ENCODE results near the gene BANK1.

BANK1 gene

GRCh38 chr4:101961144-101961543 lies 170.6 kb downstream of the BANK1 start (continued):
- TF ChIP-seq TCF7L2 (IDR thresholded peaks at IDR 0.05; ENCODE audit: borderline replicate concordance, low read depth, low read length) (no peak), ZEB2 (tag by site-specific recombination; IDR thresholded peaks at IDR 0.05) (0 out of 2 replicates have a peak, but pooled peaks have one; percentile 29), ZNF747 (tag by site-specific recombination; IDR thresholded peaks at IDR 0.05) (no peak), IKZF3 (tag by site-specific recombination; IDR thresholded peaks at IDR 0.05) (no peak), ZBTB21 (tag by site-specific recombination; IDR thresholded peaks at IDR 0.05) (peak; percentile 56; the same call in 1 of the 2 replicates), ZNF548 (tag by site-specific recombination; IDR thresholded peaks at IDR 0.05) (no peak), SP7 (tag by site-specific recombination; IDR thresholded peaks at IDR 0.05) (no peak), ZNF561 (tag by site-specific recombination; IDR thresholded peaks at IDR 0.05; ENCODE audit: borderline replicate concordance) (no peak), ZNF623 (tag by site-specific recombination; IDR thresholded peaks at IDR 0.05) (no peak), ZNF18 (tag by site-specific recombination; IDR thresholded peaks at IDR 0.05) (no peak), FEZF1 (tag by site-specific recombination; IDR thresholded peaks at IDR 0.05) (no peak)
- TF ChIP-seq, protein P1, sequence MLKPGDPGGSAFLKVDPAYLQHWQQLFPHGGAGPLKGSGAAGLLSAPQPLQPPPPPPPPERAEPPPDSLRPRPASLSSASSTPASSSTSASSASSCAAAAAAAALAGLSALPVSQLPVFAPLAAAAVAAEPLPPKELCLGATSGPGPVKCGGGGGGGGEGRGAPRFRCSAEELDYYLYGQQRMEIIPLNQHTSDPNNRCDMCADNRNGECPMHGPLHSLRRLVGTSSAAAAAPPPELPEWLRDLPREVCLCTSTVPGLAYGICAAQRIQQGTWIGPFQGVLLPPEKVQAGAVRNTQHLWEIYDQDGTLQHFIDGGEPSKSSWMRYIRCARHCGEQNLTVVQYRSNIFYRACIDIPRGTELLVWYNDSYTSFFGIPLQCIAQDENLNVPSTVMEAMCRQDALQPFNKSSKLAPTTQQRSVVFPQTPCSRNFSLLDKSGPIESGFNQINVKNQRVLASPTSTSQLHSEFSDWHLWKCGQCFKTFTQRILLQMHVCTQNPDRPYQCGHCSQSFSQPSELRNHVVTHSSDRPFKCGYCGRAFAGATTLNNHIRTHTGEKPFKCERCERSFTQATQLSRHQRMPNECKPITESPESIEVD (tag by site-specific recombination; IDR thresholded peaks at IDR 0.05) = no peak
- TF ChIP-seq, protein P2, sequence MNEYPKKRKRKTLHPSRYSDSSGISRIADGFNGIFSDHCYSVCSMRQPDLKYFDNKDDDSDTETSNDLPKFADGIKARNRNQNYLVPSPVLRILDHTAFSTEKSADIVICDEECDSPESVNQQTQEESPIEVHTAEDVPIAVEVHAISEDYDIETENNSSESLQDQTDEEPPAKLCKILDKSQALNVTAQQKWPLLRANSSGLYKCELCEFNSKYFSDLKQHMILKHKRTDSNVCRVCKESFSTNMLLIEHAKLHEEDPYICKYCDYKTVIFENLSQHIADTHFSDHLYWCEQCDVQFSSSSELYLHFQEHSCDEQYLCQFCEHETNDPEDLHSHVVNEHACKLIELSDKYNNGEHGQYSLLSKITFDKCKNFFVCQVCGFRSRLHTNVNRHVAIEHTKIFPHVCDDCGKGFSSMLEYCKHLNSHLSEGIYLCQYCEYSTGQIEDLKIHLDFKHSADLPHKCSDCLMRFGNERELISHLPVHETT (tag by site-specific recombination; IDR thresholded peaks at IDR 0.05) = no peak
- TF ChIP-seq, protein P3, sequence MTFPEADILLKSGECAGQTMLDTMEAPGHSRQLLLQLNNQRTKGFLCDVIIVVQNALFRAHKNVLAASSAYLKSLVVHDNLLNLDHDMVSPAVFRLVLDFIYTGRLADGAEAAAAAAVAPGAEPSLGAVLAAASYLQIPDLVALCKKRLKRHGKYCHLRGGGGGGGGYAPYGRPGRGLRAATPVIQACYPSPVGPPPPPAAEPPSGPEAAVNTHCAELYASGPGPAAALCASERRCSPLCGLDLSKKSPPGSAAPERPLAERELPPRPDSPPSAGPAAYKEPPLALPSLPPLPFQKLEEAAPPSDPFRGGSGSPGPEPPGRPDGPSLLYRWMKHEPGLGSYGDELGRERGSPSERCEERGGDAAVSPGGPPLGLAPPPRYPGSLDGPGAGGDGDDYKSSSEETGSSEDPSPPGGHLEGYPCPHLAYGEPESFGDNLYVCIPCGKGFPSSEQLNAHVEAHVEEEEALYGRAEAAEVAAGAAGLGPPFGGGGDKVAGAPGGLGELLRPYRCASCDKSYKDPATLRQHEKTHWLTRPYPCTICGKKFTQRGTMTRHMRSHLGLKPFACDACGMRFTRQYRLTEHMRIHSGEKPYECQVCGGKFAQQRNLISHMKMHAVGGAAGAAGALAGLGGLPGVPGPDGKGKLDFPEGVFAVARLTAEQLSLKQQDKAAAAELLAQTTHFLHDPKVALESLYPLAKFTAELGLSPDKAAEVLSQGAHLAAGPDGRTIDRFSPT (tag by site-specific recombination; IDR thresholded peaks at IDR 0.05) = no peak

GRCh38 chr4:101967697-101968346 lies 177.3 kb downstream of the BANK1 start:
- Histone ChIP-seq H3K9me3 (ENCODE audit: control insufficient read depth, insufficient read depth, low read depth, low read length) (no peaks in the 10 kb centered on the region), H3K4me3 (ENCODE audit: low read depth, low read length) (no peak overlapping the region), H3K4me1 (ENCODE audit: control insufficient read depth, insufficient read depth, low read length) (no peaks in the 10 kb centered on the region), H3K27ac (ENCODE audit: extremely low read depth, low read depth, low read length) (no peak overlapping the region), H3K36me3 (ENCODE audit: control insufficient read depth in 2 of 2, insufficient read depth in 1 of 2, low read length in 2 of 2) (no peaks in the 10 kb centered on the region)
- ChIA-PET CTCF (interaction anchor here (0.7 kb wide), 1 partner anchor 420 kb away, joined by 3 read pairs; no protein-coding TSS in a partner anchor), POLR2A (no interaction called here)
- TF ChIP-seq ZNF701 (tag by site-specific recombination; IDR thresholded peaks at IDR 0.05) (no peak), ZBTB6 (tag by site-specific recombination; IDR thresholded peaks at IDR 0.05) (no peak), ZNF239 (tag by site-specific recombination; IDR thresholded peaks at IDR 0.05) (no peak), KLF7 (tag by site-specific recombination; IDR thresholded peaks at IDR 0.05; ENCODE audit: borderline replicate concordance) (no peak), ZNF114 (tag by site-specific recombination; IDR thresholded peaks at IDR 0.05) (no peak), ZNF335 (tag by site-specific recombination; conservative IDR thresholded peaks at IDR 0.05) (no peak)
- TF ChIP-seq, protein P4, sequence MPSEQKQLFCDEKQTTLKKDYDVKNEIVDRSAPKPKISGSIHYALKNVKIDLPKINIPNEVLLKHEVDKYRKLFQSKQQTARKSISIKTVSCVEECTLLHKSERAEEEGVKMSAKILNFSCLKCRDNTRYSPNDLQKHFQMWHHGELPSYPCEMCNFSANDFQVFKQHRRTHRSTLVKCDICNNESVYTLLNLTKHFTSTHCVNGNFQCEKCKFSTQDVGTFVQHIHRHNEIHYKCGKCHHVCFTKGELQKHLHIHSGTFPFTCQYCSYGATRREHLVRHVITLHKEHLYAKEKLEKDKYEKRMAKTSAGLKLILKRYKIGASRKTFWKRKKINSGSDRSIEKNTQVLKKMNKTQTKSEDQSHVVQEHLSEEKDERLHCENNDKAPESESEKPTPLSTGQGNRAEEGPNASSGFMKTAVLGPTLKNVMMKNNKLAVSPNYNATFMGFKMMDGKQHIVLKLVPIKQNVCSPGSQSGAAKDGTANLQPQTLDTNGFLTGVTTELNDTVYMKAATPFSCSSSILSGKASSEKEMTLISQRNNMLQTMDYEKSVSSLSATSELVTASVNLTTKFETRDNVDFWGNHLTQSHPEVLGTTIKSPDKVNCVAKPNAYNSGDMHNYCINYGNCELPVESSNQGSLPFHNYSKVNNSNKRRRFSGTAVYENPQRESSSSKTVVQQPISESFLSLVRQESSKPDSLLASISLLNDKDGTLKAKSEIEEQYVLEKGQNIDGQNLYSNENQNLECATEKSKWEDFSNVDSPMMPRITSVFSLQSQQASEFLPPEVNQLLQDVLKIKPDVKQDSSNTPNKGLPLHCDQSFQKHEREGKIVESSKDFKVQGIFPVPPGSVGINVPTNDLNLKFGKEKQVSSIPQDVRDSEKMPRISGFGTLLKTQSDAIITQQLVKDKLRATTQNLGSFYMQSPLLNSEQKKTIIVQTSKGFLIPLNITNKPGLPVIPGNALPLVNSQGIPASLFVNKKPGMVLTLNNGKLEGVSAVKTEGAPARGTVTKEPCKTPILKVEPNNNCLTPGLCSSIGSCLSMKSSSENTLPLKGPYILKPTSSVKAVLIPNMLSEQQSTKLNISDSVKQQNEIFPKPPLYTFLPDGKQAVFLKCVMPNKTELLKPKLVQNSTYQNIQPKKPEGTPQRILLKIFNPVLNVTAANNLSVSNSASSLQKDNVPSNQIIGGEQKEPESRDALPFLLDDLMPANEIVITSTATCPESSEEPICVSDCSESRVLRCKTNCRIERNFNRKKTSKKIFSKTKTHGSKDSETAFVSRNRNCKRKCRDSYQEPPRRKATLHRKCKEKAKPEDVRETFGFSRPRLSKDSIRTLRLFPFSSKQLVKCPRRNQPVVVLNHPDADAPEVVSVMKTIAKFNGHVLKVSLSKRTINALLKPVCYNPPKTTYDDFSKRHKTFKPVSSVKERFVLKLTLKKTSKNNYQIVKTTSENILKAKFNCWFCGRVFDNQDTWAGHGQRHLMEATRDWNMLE (tag by site-specific recombination; conservative IDR thresholded peaks at IDR 0.05; ENCODE audit: low read depth) = no peak
- TF ChIP-seq, protein P5, sequence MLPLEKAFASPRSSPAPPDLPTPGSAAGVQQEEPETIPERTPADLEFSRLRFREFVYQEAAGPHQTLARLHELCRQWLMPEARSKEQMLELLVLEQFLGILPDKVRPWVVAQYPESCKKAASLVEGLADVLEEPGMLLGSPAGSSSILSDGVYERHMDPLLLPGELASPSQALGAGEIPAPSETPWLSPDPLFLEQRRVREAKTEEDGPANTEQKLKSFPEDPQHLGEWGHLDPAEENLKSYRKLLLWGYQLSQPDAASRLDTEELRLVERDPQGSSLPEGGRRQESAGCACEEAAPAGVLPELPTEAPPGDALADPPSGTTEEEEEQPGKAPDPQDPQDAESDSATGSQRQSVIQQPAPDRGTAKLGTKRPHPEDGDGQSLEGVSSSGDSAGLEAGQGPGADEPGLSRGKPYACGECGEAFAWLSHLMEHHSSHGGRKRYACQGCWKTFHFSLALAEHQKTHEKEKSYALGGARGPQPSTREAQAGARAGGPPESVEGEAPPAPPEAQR (tag by site-specific recombination; IDR thresholded peaks at IDR 0.05) = no peak

Measured in HEK293 (cell line).